Stimulated activated CD4-positive, alpha-beta T cell treated with anti-CD3 and anti-CD28 coated beads, Interleukin-12 subunit alpha, Interleukin-12 subunit beta, amount 100 ng/mL, for 24 hours (primary cell): ENCODE measurements around the gene C12orf57.

Experiments
- DNase-seq, 2 experiments: peaks; one replicate each; pipeline ENCODE4 v3.0.0-alpha.2; 2020; ENCODE audit warnings: low read depth in 2 of 2

The C12orf57 gene

DNA sequence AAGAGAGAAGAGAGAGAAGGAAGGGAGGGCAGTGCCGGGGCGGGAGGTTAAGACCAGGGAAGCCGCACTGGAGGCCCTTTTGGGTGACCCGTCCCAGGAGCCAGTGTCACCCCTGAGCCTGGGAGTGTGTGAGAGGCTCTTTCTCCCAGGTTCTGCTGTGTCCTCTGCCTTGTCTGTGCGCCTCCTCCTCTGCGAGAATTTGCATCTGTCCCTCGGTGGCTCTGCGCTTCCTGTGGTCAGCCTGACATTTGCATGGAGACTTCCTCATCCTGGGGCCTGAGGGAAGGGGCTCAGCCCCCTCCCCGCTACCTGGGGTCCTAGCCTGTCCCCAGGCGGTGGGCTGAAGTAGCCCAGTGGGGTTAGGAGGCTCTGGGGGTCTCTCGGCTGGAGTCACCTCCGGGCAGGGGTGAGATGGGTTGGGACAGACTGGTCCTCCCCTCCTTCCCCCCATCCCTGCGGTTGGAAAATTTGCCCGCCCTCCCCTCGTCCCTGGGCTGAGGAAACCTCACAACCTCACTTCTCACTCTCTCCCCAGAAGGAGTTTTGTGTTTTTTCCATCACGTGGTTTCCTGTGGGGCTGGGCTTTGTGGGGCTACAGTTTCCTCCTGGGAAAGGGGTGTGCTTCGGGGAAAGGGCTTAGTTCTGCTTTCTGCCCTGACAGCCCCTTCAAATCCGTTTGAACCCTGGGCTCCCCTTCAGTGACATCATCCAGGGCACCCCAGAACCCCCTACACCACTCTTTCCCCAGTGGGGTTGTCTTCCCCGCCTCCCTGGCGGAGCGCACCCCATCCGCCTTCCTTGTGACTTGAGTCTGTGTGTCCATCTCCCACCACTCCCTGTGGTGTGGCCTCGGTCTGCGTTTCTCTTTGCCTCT lies 9.9 kb downstream of the C12orf57 start:
- DNase-seq, result peak; percentile 69 to 84

DNA sequence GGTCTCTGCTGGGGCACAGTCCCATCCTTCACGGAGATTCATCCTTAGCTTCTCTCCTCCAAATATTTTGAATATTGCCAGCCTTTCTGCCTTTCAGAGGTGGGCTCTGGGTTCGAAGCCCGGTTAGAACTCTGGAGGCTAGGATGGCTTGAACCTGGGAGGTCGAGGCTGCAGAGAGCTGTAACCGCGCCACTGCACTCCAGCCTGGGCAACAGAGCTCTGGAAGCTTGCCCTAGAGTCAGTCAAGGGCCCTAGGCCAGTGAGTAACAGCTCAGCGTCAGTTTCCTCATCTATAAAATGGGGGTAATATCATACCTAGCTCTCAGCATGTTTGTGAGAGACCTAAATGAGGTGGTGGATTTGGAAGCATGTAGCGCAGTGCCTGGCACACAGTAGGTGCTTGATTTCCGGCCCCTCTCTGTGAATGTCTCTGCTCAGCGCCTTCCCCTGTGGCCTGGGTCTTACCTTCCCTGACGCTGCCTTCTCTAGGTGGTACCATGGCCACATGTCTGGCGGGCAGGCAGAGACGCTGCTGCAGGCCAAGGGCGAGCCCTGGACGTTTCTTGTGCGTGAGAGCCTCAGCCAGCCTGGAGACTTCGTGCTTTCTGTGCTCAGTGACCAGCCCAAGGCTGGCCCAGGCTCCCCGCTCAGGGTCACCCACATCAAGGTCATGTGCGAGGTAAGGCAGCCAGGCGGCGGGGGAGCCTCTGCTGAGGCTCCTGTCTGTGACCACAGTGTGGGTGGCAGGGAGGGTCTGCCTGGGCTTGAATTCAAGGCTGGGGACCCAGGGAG lies 10.7 kb downstream of the C12orf57 start:
- no peak for DNase-seq

DNA sequence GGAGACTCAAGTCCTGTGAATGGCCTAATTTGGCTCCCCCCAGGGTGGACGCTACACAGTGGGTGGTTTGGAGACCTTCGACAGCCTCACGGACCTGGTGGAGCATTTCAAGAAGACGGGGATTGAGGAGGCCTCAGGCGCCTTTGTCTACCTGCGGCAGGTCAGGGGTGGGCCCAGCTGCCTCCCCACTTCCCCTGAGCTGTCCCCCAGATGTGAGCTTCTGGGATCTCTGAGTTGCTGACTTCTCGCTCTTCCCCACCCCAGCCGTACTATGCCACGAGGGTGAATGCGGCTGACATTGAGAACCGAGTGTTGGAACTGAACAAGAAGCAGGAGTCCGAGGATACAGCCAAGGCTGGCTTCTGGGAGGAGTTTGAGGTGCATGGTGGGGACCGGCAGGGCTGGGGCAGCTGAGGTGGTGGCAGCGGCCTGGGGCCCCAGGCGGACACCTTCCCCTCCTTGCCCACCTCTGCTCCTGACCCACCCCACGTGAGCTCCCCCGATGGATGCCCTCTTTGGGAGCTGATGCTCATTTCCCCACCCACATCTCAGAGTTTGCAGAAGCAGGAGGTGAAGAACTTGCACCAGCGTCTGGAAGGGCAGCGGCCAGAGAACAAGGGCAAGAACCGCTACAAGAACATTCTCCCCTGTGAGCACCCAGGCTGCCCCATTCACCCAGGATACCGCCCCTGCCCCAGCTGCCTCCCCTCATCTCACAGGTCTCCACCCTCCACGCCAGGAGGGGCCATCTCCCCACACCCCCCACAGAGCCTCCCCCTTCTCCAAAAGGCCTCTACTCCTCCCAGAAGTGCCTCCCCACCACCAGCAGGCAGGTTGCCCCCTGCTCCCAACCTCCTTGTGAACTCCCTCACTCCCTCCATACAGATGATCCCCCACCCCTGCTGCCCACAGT lies 11.5 kb downstream of the C12orf57 start:
- no peak for DNase-seq

- DNase-seq, result no peak
These were observed 12.4 kb downstream of the C12orf57 start for GRCh38 chr12:6956021-6956727.

GRCh38 chr12:6957151-6957701 lies 13.4 kb downstream of the C12orf57 start:
- no peak for DNase-seq

- no peak for DNase-seq
These were observed 14.2 kb downstream of the C12orf57 start for GRCh38 chr12:6957741-6958608.

- no peak for DNase-seq
These were observed 14.8 kb downstream of the C12orf57 start for GRCh38 chr12:6958609-6959057.

- DNase-seq, result no peak
These were observed 15.4 kb downstream of the C12orf57 start for GRCh38 chr12:6959058-6959804.

- DNase-seq, result no peak
These were observed 16.2 kb downstream of the C12orf57 start for GRCh38 chr12:6959805-6960592.

- no peak for DNase-seq
These were observed 16.9 kb downstream of the C12orf57 start for GRCh38 chr12:6960593-6961277.

GRCh38 chr12:6961278-6961694 lies 17.5 kb downstream of the C12orf57 start:
- peak; percentile 86 to 94 for DNase-seq

DNA sequence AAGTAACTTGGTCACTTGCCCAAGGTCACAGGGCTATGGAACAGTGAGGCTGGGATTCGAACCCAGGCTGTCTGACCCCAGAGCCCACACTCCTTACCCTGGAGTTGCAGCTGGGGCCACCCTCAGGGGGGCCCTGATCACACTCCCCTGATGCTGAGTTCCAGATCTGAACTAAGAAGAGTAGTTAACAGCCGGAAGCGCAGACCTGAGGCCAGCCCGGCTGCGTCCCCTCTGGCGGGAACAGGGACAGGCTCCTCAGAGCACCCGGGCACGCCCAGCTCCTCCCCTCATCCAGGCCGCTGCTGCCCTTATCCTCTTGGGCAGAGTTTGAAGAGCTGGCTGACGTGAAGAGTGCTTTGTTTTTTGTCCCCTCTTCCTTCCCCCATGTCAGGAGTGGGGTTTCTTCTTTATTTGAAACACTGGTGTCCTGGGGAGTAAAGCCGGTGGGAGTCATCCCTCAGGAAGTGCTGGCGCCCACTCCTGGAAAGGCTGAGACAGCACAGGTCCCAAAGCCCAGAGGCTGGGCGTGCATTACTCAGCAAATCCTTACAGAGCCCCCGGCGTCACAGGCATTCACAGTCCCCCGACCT lies 18.0 kb downstream of the C12orf57 start:
- DNase-seq, result no peak

- DNase-seq, result no peak
These were observed 18.6 kb downstream of the C12orf57 start for GRCh38 chr12:6962285-6963015.

DNA sequence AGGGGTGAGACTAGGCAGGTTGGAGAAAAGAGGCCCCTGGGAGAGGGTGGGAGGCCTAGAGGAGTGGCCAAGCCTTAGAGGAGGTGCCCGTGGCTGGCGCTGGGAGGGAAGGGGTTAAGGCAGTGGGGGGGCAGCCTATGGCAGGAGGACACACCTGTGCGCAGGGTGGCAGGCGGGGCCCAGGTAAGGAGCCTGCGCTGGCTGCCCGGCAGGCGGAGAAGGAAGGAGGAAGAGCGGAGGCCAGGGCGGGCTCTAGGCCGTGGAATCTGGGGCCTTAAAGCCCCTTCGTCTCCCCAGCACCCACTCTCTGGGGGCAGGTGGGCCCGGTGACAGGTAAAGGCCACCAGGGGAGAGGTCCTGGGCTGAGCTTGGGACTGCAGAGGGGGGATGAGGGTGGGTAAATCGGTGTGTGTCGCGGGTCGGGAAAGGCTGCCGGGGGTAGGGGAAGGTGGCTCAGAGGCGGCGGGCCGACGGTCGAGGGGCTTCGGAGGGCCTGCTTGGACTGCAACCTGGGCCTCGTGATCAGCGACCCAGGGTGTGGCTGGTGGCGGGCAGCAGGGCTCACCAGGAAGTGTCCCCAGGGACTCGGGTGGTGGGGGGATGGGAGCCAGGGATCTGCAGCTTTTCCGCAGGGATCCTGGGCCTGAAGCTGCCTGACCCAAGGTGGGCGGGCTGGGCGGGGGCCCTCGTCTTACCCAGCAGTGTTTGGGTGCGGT lies 19.4 kb downstream of the C12orf57 start:
- DNase-seq, result no peak

DNA sequence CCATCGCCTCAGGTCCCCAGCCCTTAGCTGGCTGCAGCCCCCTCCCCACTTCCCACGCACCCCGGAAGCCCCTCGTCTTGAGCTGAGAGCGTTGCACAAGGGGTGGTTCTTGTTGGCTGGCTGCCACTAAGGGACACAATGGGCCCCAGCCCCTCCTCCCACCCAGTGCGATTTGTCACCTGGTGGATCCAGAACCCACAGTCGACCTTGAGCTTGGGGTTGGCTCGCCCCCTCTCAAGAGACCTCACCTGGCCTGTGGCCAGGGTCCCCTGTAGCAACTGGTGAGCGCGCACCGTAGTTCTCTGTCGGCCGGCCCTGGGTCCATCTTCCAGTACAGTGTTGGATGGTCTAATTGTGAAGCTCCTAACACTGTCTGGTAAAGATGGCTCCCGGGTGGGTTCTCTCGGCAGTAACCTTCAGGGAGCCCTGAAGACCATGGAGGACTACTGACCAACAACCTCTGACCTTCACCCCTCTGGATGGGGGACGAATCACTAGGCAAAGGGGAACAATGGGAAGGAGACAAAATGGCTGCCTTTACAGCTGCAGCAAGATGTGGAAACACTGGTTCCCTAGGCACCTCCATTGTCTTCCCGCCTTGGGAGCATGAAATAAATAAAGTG lies 20.1 kb downstream of the C12orf57 start:
- DNase-seq, result no peak
